Measurements from ENCODE around the gene TRIM63.

DNA sequence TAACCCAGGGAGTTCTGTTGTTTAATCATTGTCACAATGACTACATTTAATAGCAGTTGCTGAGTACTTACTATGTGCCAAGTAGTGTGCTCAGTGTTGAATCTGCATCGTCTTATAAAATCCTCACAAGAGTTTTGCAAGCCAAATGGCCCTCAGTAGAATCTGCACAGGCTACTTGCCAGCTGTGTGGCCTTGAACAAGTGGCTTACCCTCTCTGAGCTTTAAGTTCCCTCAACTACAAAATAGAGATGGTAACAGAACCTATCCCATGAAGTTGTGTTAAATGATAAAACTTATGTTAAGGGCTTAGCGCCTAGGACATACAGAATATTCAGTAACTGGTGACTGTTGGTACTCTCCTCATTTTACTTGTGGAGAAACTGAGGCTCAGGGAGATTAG lies 12.4 kb downstream of the TRIM63 start:
- TF ChIP-seq CTCF (IDR thresholded peaks at IDR 0.05) (no peak), EZH2 (IDR thresholded peaks at IDR 0.05; ENCODE audit: borderline replicate concordance, insufficient read depth, low read depth, low read length, poor library complexity, severe bottlenecking) (no peak)

Measured in B cell (primary cell).